ENCODE measurements around the gene GDPD4.

Gene GDPD4

GRCh38 chr11:77204754-77205466 is 96.6 kb downstream of the GDPD4 start:
- no peak for DNase-seq

DNA sequence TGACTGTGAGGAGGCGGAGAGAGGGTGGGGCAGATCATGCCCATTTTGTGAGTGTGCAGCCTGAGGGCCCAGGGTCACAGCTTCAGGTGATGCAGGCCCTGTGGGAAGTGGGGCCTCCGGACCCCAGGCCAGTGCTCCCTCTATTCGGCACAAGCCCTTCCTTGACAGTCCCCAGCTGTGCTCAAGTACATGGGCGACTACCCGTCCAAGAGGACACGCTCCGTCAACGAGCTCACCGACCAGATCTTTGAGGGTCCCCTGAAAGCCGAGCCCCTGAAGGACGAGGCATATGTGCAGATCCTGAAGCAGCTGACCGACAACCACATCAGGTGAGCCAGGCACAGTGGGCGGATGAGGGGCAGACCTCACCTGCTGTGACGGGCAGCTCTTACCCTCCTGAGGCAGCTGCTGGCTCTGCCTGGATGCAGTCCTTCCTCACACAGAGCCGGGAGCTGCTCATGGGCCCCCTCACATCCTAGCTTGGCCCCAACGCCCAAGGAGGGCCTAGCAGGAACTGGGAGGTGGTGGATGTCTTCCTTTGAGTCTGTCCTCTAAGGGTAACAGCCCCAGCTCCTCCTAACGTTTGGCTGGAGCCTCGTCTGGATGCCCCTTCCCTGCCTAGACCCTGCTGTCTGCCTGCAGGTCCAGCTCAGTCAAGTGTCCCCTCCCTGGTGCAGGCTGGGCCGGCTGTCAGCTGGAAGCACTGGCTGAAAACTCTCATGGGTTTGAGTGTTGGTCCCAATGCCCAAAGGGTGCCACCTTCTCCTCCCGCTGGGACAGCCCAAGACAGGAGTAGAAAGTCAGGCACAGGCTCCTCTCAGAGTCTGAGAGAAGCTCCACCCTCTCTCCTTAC is 97.4 kb downstream of the GDPD4 start:
- no peak for DNase-seq

- DNase-seq = no peak
Observed at GRCh38 chr11:77202941-77203900, 98.3 kb downstream of the GDPD4 start.

GRCh38 chr11:77201991-77202841 is 99.3 kb downstream of the GDPD4 start:
- DNase-seq = no peak

DNA sequence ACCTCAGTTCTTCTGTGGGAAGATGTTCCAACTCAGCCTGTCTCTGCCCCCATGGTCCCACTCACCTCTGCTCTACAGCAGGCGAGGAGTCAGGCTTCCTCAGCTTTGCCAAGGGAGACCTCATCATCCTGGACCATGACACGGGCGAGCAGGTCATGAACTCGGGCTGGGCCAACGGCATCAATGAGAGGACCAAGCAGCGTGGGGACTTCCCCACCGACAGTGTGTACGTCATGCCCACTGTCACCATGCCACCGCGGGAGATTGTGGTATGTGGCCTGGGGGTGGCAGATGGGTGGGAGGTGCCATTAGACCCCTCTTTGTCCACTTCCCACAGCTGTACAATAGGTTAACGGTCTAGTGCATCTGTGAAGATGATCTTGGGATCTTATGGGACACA is 100.1 kb downstream of the GDPD4 start:
- no peak for DNase-seq

DNA sequence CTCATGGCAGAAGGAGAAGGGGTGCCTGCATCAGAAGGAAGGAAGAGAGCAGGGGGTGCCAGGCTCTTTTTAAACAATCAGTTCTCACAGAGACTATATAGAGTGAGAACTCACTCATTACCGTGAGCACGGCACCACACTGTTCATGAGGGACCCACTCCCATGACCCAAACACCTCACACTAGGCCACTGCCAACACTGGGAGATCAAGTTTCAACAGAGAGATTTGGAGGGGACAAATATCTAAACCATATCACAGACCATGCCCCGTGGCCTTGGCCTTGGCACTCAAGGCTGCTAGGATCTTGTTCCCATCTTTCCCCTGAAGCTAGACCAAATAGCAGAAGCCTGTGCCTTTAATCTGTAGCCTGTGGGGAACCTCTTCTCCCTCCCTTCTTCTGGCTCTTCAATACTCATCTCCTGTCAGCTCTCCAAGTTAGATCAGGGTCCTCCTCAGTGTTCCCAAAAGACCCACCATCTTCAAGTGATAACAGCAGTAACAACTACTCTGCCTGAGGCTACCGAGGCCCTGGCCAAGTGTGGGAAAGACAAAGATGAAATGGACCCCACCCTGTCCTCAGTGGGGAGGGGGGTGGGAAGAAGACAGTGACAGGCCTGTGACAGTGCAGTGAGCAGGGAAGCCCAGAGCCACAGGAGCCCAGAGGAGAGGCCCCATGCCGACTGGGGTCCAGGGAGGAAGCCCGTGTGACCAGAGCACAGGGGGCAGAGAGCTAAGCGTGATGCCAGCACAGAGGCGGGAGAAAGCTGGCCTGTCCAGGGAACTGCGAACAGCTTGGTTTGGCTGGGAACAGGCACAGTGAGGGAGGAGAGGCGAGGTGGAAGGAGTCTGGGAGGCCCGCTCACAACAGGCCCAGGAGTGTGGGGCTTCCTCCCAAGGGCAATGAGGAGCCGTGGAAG is 100.9 kb downstream of the GDPD4 start:
- DNase-seq = peak; percentile 19

DNA sequence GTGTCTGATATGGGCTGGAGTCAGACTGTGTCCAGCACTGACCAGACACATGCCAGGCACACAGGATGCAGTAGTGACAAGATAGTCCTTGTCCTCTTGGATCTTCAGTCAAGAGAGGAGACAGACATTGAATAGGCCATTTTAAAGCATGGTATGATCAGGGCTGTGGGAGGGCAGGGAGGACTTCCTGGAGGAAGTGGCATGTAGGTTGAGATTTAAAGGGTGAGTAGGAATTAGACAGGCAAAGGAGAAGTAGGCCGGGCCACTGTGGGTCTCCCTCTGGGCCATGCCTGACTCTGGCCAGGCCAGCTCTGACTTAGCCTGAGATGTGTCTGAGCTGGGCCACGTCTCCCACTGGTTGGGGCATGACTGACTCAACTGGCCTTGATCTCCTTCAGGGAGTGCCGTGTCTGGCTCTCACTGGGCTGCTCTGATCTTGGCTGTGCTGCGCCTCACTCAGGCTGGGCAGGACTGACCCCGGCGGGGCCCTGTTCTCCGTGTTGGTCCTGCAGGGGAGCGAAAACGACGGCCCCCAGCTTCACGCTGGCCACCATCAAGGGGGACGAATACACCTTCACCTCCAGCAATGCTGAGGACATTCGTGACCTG is 102.2 kb downstream of the GDPD4 start:
- peak; percentile 13 for DNase-seq

DNA sequence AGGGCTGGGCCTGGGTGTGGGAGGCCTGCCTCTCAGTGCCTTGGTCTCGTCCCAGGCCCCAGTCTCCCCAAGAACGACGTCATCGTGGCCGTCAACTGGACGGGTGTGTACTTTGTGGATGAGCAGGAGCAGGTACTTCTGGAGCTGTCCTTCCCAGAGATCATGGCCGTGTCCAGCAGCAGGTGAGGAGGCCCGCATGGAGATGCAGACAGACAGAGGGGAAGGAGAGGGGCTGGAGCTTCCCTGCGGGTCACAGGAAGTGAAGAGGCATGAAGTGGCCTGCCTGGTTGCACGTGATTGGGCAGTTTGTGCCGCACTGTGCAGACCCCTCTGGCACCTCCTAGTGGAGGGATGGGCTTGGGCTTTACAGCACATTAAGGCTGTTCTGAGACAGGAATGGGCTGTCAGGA is 103.0 kb downstream of the GDPD4 start:
- peak; percentile 10 for DNase-seq

DNA sequence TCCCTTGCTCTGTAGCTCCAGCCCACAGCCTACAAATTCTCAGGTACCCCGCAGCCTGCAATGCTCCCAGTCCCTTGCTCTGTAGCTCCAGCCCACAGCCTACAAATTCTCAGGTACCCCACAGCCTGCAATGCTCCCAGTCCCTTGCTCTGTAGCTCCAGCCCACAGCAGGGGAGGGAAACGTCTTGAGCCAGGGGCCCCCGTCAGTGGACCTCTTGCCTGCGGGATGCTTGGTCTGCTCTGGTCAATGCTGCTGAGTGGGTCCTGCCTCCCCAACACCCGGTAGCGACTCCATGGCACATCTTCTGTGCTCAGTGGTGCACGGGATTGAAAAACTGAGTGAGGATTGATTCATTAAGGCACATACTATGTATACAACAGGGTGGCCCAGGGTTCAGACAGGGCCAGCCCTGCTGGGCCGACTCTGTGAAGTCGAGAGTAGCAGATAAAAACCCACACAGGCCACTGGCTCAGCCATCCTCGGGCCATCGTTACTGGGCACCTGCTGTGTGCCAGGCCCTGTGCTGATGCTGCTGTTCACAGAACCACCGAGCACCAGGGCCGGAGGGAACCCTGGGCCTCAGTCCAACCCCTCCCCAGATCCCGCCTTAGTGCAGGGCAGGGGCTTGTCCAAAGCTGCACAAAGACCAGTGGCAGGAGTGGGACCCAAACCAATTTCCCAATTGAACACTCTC is 103.7 kb downstream of the GDPD4 start:
- DNase-seq = peak; percentile 15

- no peak for DNase-seq
Observed at GRCh38 chr11:77196961-77197360, 104.5 kb downstream of the GDPD4 start.

DNA sequence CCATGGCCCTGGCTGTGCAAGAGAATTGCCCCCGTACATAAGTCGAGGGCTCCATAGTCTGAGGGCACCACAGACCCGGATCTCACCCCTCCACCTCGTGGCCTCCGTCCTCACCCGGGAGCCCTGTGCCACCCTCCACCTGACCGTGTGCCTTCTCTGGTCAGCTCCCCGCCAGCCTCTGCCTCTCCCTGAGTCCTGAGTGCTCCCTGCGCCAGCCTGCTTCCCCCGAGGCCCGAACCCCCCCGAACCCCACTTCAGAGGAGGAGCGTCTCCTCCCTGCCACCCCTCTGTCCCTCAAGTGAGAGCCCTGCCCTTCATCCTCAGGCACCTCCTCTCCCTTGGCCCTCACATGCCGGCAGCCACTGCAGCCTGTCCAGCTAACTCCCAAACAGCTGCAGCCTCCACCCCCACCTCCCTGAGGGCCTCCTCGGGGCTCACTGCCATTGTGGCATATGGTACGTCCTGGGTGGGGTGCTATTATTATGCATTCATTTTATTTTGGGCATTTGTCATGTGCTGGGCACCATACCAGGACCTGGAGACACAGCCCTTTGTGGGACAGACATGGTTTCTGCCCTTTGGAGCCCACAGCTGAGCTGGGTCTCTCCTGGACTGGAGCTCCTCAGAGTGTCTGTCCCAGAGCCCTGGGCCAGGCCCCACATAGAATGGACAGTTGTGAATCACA is 106.3 kb downstream of the GDPD4 start:
- peak; percentile 34 for DNase-seq

DNA sequence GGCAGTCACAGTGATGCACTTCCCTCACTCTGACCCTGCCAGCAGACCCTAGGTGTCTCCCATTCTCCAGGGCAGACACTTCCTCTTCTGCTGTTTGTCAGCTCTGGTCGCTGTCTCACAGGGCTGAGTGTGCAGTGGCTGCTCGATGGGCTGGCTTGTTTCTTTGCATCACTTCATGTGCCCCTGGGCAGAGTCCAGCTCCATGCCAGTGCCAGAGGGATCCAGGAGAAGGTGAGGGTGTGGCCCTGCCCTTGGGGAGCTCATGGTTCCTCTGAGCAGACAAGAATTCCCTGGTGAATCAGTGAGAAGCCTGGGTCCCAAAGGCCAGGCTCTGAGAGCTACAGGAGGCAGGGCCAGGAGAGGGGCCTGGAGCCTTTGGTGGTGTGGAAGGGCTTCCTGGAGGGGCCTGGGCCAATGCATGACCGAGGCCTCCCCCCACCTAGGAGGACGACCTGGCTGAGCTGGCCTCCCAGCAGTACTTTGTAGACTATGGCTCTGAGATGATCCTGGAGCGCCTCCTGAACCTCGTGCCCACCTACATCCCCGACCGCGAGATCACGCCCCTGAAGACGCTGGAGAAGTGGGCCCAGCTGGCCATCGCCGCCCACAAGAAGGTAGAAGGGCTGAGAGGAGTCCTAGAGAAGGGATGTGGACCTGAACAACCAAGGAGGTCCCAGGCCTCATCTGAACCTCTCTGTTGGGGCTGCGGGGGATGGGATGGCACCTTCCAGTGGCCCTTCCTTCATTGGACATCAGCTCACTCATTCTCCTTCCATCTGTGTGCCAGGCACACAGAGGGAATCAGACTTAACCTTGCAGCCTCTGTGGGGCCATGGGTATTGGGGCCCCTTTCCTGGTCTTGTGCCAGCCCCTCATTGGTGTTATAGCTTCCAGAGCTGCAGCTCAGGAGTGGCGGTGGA is 107.3 kb downstream of the GDPD4 start:
- no peak for DNase-seq

- DNase-seq = no peak
Observed at GRCh38 chr11:77193167-77193566, 108.3 kb downstream of the GDPD4 start.

- no peak for DNase-seq
Observed at GRCh38 chr11:77191823-77192495, 109.5 kb downstream of the GDPD4 start.

- no peak for DNase-seq
Observed at GRCh38 chr11:77191429-77191822, 110.1 kb downstream of the GDPD4 start.

DNA sequence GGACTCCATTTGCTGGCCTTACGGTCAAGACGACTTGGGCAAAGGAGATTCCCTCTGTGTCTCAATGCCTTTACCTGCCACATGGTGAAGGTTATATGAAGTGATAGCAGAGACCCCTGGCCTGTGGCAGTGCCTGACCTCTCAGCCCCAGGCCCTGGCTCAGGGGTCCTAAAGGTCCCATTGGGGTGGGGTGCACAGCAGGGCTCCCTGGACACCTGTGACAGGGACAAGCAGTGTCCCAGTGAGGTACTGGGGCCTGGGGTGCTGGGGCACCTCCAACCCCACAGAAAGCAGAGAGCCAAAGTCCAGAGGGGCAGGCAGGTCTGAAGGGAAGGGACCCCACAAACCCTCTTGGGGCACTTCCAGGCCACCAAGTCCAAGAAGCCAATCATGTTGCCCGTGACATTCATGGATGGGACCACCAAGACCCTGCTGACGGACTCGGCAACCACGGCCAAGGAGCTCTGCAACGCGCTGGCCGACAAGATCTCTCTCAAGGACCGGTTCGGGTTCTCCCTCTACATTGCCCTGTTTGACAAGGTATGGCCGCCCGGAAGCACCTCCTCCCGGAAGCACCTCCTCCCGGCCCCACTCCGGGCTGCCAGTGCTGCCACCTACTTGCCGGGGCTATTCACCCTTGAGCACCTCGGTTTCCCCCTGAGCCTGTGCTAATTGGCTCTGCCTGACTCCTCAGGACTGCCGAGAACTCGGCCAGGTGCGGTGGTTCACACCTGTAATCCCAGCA is 111.0 kb downstream of the GDPD4 start:
- no peak for DNase-seq

All from left hindlimb (tissue), 1 donor.